ENCODE measurements around the gene PLA2G4D.

PLA2G4D gene

GRCh38 chr15:42078903-42079302 lies 15.5 kb downstream of the PLA2G4D start:
- no peaks in the 10 kb centered on the region for H3K4me1 Mint-ChIP-seq (ENCODE audit: low read depth)
- H3K9me3 Mint-ChIP-seq (ENCODE audit: low read depth): no peaks in the 10 kb centered on the region
- H3K36me3 Mint-ChIP-seq: no peaks in the 10 kb centered on the region
- H3K4me3 Mint-ChIP-seq: no peak overlapping the region
- peaks cover 2% of the 10 kb centered on the region for H3K27me3 Mint-ChIP-seq
- H3K27ac Mint-ChIP-seq: no peak overlapping the region

- Mint-ChIP-seq H3K9me3 (ENCODE audit: low read depth) (no peaks in the 10 kb centered on the region), H3K27ac (no peak overlapping the region), H3K27me3 (peaks cover 2% of the 10 kb centered on the region), H3K4me3 (no peak overlapping the region), H3K36me3 (no peaks in the 10 kb centered on the region), H3K4me1 (ENCODE audit: low read depth) (no peaks in the 10 kb centered on the region)
Observed at GRCh38 chr15:42077689-42078088, 16.7 kb downstream of the PLA2G4D start.

- H3K4me1 Mint-ChIP-seq (ENCODE audit: low read depth): no peaks in the 10 kb centered on the region
- no peaks in the 10 kb centered on the region for H3K27me3 Mint-ChIP-seq
- no peak overlapping the region for H3K27ac Mint-ChIP-seq
- H3K4me3 Mint-ChIP-seq: no peak overlapping the region
- no peaks in the 10 kb centered on the region for H3K9me3 Mint-ChIP-seq (ENCODE audit: low read depth)
- no peaks in the 10 kb centered on the region for H3K36me3 Mint-ChIP-seq
Observed at GRCh38 chr15:42073418-42073817, 20.9 kb downstream of the PLA2G4D start.

GRCh38 chr15:42072141-42072685 lies 22.1 kb downstream of the PLA2G4D start:
- Mint-ChIP-seq H3K9me3 (ENCODE audit: low read depth) (peaks cover 5% of the 10 kb centered on the region), H3K27ac (no peak overlapping the region), H3K36me3 (peaks cover 4% of the 10 kb centered on the region), H3K4me3 (no peak overlapping the region), H3K4me1 (ENCODE audit: low read depth) (no peaks in the 10 kb centered on the region), H3K27me3 (peaks cover 4% of the 10 kb centered on the region)

DNA sequence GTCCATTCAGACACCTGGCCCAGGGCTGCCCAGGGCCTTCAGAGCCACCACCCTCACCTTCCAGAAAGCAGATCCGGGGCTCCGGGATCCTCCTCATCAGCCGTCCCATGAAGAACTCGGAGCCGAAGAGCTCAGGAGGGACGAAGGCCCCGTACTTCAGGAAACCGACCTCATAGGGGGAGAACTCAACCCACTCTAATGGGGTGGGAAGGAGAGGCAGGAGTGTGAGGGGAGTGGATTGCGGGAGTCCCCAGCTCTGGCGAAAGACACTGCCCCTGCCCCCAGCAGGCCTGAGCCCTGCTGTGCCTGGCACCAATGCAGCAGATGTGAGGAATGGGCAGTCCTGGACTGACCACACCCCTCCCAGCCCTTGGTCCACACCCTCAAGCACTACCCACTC lies 22.6 kb downstream of the PLA2G4D start:
- no peak overlapping the region for H3K4me3 Mint-ChIP-seq
- H3K9me3 Mint-ChIP-seq (ENCODE audit: low read depth): peaks cover 5% of the 10 kb centered on the region

DNA sequence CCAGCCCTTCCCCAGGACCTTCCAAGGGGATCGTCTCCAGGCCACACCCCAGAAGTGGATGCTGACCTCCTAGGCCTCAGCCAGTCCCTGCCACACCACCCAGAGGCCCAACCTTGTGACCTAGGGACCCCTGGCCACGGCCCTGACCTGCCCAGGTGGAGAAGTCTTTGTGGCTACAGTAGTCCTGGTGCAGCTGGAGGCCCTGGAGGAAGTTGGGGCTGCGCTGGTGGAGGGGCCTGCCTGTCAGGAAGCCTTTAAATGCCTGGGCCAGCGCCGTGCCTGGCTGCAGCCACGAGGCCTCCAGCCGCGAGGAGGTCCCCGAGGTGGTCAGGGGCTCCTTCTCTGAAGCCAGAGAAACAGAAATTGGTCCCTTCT lies 23.4 kb downstream of the PLA2G4D start:
- peaks cover 4% of the 10 kb centered on the region for H3K36me3 Mint-ChIP-seq
- H3K9me3 Mint-ChIP-seq (ENCODE audit: low read depth): peaks cover 5% of the 10 kb centered on the region
- H3K27ac Mint-ChIP-seq: no peak overlapping the region
- H3K4me3 Mint-ChIP-seq: no peak overlapping the region
- peaks cover 12% of the 10 kb centered on the region for H3K27me3 Mint-ChIP-seq
- no peaks in the 10 kb centered on the region for H3K4me1 Mint-ChIP-seq (ENCODE audit: low read depth)

More for the DNA sequence above, 22.6 kb downstream of the PLA2G4D start:
- Mint-ChIP-seq H3K4me1 (ENCODE audit: low read depth) (no peaks in the 10 kb centered on the region), H3K27ac (no peak overlapping the region), H3K36me3 (peaks cover 4% of the 10 kb centered on the region), H3K27me3 (peaks cover 7% of the 10 kb centered on the region)

GRCh38 chr15:42070279-42070975 lies 23.9 kb downstream of the PLA2G4D start:
- Mint-ChIP-seq H3K27ac (no peak overlapping the region), H3K27me3 (peaks cover 12% of the 10 kb centered on the region), H3K4me3 (no peak overlapping the region)

DNA sequence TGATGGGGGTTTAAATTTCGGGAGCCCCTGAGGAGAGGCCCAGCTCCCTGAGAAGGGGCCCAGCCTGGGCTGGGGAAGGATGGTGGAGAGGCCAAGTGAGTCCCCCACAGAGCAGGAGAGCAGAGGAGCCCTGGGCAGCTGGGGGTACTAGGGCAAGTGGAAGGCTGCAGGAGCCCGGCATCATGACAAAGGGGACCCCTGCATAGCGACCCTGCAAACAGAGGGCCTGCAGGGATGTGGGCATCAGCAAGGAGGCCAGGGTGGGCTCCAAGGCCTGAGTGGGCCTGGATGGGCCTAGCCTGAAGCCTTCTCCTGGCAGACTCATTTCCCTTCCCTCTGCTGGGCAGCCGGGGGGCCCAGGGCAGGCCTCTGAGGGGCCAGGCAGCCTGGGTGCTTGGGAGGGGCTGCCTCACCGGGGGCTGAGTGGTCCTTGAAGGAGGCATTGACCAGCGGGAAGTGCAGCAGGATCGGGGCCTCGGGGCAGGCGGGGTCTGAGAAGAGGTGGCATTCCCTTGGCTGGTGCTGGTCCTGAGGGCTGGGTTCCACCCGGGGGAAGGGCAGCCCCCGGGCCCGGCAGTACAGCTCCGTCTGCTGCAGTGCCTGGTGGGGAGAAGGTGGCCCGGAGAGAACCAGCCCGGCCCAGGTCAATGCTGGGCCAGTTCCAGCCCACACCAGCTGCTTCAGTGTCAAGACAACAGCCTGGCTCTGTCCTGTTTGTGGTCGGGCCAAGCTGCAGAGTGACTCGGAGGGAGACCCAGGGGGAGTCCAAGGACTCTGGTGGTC lies 24.7 kb downstream of the PLA2G4D start:
- Mint-ChIP-seq H3K36me3 (peaks cover 4% of the 10 kb centered on the region), H3K27me3 (peaks cover 12% of the 10 kb centered on the region), H3K4me1 (ENCODE audit: low read depth) (no peaks in the 10 kb centered on the region), H3K4me3 (no peak overlapping the region), H3K9me3 (ENCODE audit: low read depth) (peaks cover 5% of the 10 kb centered on the region), H3K27ac (no peak overlapping the region)

More at GRCh38 chr15:42070279-42070975, 23.9 kb downstream of the PLA2G4D start:
- Mint-ChIP-seq H3K4me1 (ENCODE audit: low read depth) (no peaks in the 10 kb centered on the region), H3K36me3 (peaks cover 4% of the 10 kb centered on the region), H3K9me3 (ENCODE audit: low read depth) (peaks cover 5% of the 10 kb centered on the region)

- Mint-ChIP-seq H3K4me3 (no peak overlapping the region), H3K27me3 (peaks cover 13% of the 10 kb centered on the region), H3K4me1 (ENCODE audit: low read depth) (no peaks in the 10 kb centered on the region), H3K27ac (no peak overlapping the region), H3K36me3 (peaks cover 4% of the 10 kb centered on the region), H3K9me3 (ENCODE audit: low read depth) (peaks cover 5% of the 10 kb centered on the region)
Observed at GRCh38 chr15:42069025-42069424, 25.3 kb downstream of the PLA2G4D start.

DNA sequence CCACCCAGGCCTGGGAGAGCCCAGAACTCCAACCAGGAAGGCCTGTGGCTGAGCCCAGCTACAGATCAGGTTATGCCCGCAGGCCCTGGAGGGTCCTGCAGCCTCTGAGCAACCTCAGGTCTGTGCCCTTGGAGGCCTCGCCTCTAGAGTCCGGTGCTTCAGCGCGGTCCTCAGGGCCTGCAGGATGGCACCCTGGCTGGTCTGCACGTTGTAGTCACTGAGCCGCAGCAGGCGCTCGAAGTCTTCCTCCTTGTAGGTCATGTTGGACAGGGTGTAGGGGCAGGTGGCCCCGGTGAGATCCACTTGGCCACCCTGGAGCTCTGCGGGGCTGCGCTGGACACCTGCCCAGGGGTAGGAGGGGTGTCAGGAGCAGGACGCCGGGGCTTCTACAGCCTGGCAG lies 25.8 kb downstream of the PLA2G4D start:
- Mint-ChIP-seq H3K27me3 (peaks cover 15% of the 10 kb centered on the region), H3K4me3 (no peak overlapping the region), H3K9me3 (ENCODE audit: low read depth) (peaks cover 5% of the 10 kb centered on the region), H3K27ac (no peak overlapping the region), H3K36me3 (peaks cover 4% of the 10 kb centered on the region), H3K4me1 (ENCODE audit: low read depth) (no peaks in the 10 kb centered on the region)

DNA sequence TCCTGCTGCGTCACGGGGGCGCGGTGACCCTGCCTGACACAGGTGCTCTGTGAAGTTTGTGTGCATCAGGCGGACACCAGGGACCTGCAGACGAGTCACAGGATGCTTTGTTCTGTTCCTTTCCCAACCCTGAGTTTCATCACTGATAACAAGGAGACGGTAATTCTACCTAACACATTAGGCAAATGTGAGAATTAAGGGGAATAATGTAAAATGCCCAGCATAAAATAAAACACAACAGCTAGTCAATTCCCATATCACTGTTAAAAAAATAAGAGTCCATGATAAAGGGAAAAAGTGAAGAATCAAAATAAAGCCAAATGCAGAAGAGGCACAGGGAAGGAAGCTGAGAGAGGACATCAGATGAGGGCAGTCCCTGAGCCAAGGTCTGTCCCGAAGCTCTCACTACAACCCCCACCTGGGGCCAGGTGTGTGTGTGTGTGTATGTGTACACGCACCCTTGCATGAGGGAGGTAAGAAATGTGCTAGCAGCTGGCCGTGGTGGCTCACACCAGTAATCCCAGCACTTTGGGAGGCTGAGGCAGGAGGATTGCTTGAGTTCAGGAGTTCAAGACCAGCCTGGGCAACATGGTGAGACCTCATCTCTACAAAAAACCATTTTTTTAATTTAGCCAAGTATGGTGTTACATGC lies 27.5 kb downstream of the PLA2G4D start:
- no peak overlapping the region for H3K27ac Mint-ChIP-seq
- H3K36me3 Mint-ChIP-seq: peaks cover 4% of the 10 kb centered on the region
- H3K27me3 Mint-ChIP-seq: peaks cover 15% of the 10 kb centered on the region
- H3K4me3 Mint-ChIP-seq: no peak overlapping the region
- no peaks in the 10 kb centered on the region for H3K4me1 Mint-ChIP-seq (ENCODE audit: low read depth)
- peaks cover 5% of the 10 kb centered on the region for H3K9me3 Mint-ChIP-seq (ENCODE audit: low read depth)

- Mint-ChIP-seq H3K9me3 (ENCODE audit: low read depth) (peaks cover 5% of the 10 kb centered on the region), H3K4me3 (no peak overlapping the region), H3K27me3 (peaks cover 15% of the 10 kb centered on the region), H3K4me1 (ENCODE audit: low read depth) (no peaks in the 10 kb centered on the region), H3K36me3 (peaks cover 4% of the 10 kb centered on the region), H3K27ac (no peak overlapping the region)
Observed at GRCh38 chr15:42065468-42065867, 28.9 kb downstream of the PLA2G4D start.

DNA sequence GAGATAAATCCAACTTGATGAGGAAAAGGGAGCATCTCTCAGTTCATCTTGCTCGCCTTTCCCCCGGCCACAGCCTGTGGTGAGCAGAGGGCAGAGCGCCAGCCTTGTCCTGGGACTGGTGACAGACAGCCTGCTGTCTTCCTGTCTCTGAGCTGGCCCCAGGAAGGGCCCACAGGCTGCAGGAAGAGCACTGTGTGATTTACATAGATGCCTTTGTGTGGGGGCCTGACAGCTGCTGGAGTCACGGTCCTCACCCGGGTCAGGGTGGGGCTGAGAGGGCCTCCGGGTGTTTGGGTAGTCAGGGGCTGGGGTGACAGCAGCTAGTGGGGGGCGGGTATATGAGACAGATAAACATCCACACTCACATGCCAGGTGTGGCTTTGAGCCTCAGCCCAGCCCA lies 29.3 kb downstream of the PLA2G4D start:
- Mint-ChIP-seq H3K4me3 (no peak overlapping the region), H3K9me3 (ENCODE audit: low read depth) (peaks cover 5% of the 10 kb centered on the region), H3K27ac (no peak overlapping the region), H3K4me1 (ENCODE audit: low read depth) (peaks cover under 1% of the 10 kb centered on the region), H3K27me3 (peaks cover 15% of the 10 kb centered on the region), H3K36me3 (peaks cover 4% of the 10 kb centered on the region)

DNA sequence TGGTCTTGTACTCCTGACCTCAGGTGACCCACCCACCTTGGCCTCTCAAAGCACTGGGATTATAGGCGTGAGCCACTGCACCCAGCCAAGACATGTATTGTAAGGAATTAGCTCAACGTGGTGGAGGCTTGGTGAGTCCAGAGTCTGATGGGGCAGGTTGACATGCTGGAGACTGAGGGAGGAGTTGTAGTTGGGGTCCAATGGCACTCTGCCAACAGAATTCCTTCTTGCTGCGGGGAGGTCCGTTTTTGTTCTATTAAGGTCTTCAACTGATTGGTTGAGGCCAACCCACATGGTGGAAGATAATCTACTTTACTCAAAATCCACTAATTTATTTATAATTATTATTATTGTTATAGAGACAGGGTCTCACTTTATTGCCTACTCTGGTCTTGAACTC lies 30.1 kb downstream of the PLA2G4D start:
- peaks cover 2% of the 10 kb centered on the region for H3K4me1 Mint-ChIP-seq (ENCODE audit: low read depth)
- H3K9me3 Mint-ChIP-seq (ENCODE audit: low read depth): peaks cover 5% of the 10 kb centered on the region

More for the DNA sequence above, 30.1 kb downstream of the PLA2G4D start:
- H3K27me3 Mint-ChIP-seq: peaks cover 15% of the 10 kb centered on the region
- H3K27ac Mint-ChIP-seq: no peak overlapping the region
- H3K36me3 Mint-ChIP-seq: peaks cover 4% of the 10 kb centered on the region
- no peak overlapping the region for H3K4me3 Mint-ChIP-seq
